HG03175 (cell line): ENCODE results near the gene NAP1L4.
"Not testable (repeated sequence)": the region's sequence is repeated elsewhere in the genome, so short reads cannot be mapped to it uniquely, and the experiment has no call there.

Experiments used
- ATAC-seq: cut with Tn5 transposase; IDR thresholded peaks from one replicate; pipeline ENCODE4 v1.9.1; 2021; ENCODE audit warnings: mild to moderate bottlenecking, moderate library complexity; ENCODE audit not compliant: unreplicated experiment

Gene NAP1L4

GRCh38 chr11:2911088-2911784, 80.9 kb downstream of the NAP1L4 start:
- no peak for ATAC-seq

DNA sequence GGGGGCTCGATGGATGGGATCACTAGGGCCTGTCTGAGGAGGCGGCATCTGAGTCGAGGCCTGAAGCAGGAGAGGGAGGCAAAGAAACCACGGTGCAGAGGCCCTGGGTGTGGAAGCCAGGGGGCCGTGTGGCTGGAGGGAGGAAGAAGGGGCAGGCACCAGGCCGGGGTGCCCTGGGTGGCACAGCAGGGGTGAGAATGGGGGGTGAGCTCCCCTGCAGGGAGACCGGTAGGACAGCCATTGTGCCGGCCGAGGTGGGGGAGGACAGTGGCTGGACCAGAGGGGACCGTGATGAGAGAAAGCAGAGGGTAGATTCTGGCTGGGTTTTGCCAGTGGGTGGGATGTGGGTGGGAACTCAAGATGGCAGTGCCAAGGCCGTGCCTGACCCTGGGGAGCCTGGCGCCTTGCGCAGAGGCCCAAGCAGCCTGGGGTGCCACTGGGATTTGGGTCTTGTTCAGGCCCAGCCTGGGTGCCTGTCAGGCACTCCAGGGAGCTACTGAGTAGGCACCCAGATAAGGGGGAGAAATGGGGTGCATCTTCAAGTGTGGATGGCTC, 81.7 kb downstream of the NAP1L4 start:
- no peak for ATAC-seq

- ATAC-seq, result no peak
Observed at GRCh38 chr11:2909133-2909902, 82.8 kb downstream of the NAP1L4 start.

GRCh38 chr11:2908130-2908529, 84.0 kb downstream of the NAP1L4 start:
- no peak for ATAC-seq

DNA sequence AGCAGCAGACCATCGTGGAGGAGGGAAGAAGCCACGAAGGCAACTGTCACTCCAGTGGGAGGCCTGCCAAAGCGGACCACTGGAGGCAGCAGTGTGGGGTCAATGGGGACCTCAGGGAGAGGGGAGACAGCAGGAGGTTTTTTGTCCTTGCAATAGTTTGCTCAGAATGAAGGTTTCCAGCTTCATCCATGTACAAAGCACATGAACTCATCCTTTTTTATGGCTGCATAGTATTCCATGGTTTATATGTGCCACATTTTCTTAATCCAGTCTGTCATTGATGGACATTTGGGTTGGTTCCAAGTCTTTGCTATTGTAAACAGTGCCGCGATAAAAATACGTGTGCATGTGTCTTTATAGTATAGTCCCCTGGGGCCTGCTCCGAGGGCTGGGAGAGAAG, 86.8 kb downstream of the NAP1L4 start:
- ATAC-seq, result not testable (repeated sequence)

GRCh38 chr11:2904153-2905052, 87.7 kb downstream of the NAP1L4 start:
- no peak for ATAC-seq

DNA sequence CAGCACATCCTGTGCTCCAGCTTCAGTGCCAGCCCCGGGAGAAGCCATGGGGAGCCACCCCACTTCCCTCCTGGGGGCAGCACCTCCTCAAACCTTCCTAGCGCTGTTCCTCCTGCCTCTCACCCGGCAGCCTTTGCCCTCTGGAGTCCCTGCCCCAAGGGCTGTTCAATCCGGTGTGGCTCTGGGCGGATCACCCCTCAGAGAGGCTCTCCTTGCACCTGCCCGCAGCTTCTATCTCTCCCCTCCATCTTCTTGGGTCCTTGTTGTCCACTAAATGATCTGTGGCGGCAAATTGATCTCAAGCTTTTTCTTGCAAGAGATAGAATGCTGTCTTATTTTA, 88.5 kb downstream of the NAP1L4 start:
- no peak for ATAC-seq

DNA sequence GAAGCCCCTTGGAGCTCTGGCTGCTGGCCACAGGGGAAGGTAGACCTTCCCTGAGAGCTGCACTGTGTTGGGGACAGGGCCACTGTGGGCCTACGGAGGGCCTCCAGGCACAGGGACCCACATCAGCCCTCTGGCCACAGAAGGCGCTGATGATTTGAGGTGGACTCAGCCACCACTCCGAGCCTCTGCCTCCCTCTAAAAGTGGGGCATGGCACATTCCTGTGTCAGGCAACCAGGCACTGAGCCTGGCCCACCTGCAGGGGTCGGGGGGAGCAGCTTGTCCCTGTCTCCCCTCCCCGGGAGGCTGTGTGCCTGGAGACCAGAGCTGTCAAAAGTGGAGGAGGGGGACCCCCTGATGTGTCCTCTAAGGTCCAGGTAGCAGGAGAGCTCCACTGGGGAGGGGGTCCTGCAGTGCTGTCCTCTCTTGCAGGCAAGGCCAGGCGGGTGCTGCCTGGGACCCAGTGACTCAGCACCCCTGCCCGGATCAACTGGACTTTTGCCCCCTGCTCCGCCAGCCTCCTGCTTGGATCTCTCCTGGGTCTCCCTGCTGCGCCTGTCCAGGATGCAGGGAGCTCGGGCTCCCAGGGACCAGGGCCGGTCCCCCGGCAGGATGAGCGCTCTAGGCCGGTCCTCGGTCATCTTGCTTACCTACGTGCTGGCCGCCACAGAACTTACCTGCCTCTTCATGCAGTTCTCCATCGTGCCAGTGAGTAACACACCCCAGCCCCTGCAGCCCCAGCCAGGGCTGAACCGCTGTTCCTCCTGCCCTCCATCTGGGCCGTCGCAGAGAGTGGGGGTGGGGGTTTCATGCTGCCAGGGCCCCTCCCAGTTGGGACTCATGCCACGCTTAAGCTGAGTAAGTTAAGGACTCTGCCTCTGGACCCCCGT, 89.1 kb downstream of the NAP1L4 start:
- no peak for ATAC-seq

- ATAC-seq, result peak; percentile 97
Observed at GRCh38 chr11:2901854-2902783, 90.0 kb downstream of the NAP1L4 start.

DNA sequence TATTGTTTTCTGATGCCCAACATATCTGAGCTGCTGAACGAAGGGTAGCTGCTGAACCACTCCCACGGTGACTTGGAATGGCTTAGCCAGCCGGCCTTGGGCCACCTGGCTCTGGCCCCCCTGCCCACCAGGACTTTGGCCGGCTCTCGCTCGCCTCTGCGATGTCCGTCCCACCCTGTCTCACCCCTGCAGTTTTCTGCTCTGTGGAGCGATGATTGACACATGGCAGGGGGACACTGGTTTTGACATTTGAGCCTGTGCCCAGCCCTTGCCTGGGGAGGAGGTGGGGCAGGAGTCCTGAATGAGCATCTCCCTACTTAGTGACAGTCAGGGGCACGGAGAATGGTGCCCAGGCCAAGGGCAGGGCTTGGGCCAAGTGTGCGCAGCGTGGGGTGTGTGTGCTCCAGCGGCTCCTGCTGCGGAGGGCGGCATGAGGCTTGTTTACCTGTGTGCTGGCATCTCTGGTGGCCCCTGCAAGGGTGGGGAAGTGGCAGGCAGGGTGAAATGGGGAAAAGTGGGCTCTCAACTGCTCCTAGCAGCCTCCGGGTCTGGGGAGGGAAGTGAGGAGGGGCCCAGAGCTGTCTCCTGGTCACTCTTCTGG, 90.8 kb downstream of the NAP1L4 start:
- no peak for ATAC-seq

- no peak for ATAC-seq
Observed at GRCh38 chr11:2899080-2899783, 92.9 kb downstream of the NAP1L4 start.

- no peak for ATAC-seq
Observed at GRCh38 chr11:2898366-2899079, 93.6 kb downstream of the NAP1L4 start.

- no peak for ATAC-seq
Observed at GRCh38 chr11:2897048-2897447, 95.1 kb downstream of the NAP1L4 start.

- no peak for ATAC-seq
Observed at GRCh38 chr11:2896047-2896446, 96.1 kb downstream of the NAP1L4 start.
